ENCODE data around the gene VCAN. TPM values are rescaled to one million over a fixed set of nuclear protein-coding genes. Genes with fewer than 3 reads are reported as not detected.

The VCAN gene
- total RNA-seq, 1 donor from 2014 or later: 133 TPM

DNA sequence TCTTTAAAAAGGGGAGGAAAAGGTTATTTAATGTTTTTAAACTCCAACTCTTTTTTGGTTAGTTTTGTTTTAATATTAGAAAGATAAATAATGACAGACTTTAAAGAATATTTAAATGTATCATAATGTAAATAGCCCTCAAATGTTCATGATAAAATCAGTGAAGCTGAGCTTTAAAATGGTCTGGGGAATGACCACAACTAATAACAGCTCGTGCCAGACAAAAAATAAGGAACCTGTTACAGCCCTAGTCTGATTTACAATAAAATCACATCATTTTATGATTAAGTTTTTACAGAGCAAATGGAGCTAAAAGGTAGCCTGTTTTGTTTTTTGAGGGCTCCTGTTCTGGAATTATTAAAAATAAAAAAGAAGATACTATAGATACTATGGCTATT lies 46.1 kb downstream of the VCAN start:
- TF ChIP-seq, protein P1, sequence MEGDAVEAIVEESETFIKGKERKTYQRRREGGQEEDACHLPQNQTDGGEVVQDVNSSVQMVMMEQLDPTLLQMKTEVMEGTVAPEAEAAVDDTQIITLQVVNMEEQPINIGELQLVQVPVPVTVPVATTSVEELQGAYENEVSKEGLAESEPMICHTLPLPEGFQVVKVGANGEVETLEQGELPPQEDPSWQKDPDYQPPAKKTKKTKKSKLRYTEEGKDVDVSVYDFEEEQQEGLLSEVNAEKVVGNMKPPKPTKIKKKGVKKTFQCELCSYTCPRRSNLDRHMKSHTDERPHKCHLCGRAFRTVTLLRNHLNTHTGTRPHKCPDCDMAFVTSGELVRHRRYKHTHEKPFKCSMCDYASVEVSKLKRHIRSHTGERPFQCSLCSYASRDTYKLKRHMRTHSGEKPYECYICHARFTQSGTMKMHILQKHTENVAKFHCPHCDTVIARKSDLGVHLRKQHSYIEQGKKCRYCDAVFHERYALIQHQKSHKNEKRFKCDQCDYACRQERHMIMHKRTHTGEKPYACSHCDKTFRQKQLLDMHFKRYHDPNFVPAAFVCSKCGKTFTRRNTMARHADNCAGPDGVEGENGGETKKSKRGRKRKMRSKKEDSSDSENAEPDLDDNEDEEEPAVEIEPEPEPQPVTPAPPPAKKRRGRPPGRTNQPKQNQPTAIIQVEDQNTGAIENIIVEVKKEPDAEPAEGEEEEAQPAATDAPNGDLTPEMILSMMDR (IDR thresholded peaks at IDR 0.05): no peak
- intact Hi-C loops (cut with DNase I): no loop called here
- Histone ChIP-seq H3K4me3 (no peak overlapping the region), H3K4me1 (no peaks in the 10 kb centered on the region), H3K36me3 (no peaks in the 10 kb centered on the region), H3K27ac (no peak overlapping the region), H3K9me3 (no peaks in the 10 kb centered on the region), H3K27me3 (ENCODE audit: low read depth) (no peaks in the 10 kb centered on the region)
- no peak for ATAC-seq
- no peak for DNase-seq

DNA sequence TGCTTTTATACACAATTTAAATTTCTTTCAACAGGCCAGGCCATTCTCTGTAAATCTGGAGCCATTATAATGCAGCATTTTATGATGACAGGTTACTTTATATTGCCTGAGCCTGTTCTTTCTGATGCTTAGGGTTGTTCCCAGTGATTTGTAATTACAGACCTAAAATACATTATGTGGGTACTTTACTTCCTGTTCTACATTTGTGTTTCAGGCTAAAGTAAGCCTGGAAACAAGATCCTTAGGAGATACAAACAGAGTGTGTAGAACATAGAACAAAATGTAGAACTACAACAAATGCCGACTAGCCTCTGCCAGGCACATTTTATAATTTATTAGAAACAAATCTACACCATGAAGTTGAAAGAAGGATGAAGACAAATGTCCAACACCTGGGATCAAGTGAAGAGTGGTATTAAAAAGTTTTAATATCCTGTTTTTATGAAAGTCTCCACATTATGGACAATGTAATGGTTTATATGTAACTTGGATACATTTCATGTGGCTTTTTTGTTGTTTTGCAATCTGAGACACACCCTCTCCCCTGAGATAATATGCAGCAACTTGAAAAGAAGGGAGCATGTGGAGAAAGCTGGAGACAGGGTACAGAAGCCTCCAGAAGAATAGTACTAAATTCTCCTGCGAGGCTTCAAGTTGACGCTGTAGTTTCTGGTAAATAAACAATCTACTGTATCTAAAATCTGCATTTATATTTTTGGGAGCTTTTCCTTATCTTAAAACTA lies 46.9 kb downstream of the VCAN start:
- intact Hi-C loops (cut with DNase I): no loop called here
- Histone ChIP-seq H3K9me3 (no peaks in the 10 kb centered on the region), H3K4me1 (no peaks in the 10 kb centered on the region), H3K36me3 (no peaks in the 10 kb centered on the region), H3K27me3 (ENCODE audit: low read depth) (no peaks in the 10 kb centered on the region), H3K27ac (no peak overlapping the region), H3K4me3 (no peak overlapping the region)
- TF ChIP-seq, protein P1 (IDR thresholded peaks at IDR 0.05): no peak
- DNase-seq (no peak), ATAC-seq (no peak)

DNA sequence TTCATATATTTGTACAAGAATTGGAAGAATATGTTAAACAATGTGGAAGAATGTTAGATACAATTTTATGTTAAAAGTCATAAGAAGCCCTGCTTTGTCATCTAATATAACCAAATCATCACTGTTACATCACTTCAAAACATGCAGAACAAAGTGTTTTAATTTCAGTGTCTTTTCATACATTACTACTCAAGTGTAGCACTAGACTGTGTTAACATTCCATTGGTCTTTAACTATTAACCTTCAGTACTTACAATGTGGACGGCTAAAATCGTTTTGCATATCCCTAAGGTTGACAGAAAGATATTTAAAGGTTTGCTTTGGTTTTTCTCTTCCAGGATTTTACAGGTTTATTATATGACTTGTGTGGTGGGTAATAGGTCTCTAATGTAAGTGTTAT lies 50.9 kb downstream of the VCAN start:
- TF ChIP-seq, protein P1 (IDR thresholded peaks at IDR 0.05): no peak
- ATAC-seq: no peak

DNA sequence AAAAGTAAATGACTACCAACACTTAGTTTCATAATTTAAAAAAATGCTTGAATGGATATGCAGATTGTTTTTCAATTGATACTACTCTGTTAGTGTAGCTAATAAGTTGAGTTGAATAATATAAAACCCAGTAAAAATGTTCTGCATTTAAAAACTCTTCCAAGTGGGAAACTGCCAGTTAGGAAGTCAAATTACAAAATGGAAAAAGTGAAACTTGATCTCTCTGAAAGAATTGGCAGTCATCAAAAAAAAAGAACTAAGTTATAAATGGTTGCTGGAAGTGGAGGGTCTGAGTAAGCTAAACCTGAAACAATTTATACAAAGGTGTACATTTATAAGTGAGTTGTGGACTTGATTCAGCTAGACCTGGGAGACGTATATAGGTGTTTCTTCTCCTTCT lies 52.4 kb downstream of the VCAN start:
- intact Hi-C loops (cut with DNase I): no loop called here
- no peaks in the 10 kb centered on the region for H3K36me3 ChIP-seq

More for the DNA sequence above, 50.9 kb downstream of the VCAN start:
- H3K9me3 ChIP-seq: no peaks in the 10 kb centered on the region
- H3K27me3 ChIP-seq (ENCODE audit: low read depth): no peaks in the 10 kb centered on the region
- no peak overlapping the region for H3K4me3 ChIP-seq
- no peak overlapping the region for H3K27ac ChIP-seq
- H3K36me3 ChIP-seq: no peaks in the 10 kb centered on the region
- intact Hi-C loops (cut with DNase I): no loop called here
- H3K4me1 ChIP-seq: no peaks in the 10 kb centered on the region
- DNase-seq: no peak

DNA sequence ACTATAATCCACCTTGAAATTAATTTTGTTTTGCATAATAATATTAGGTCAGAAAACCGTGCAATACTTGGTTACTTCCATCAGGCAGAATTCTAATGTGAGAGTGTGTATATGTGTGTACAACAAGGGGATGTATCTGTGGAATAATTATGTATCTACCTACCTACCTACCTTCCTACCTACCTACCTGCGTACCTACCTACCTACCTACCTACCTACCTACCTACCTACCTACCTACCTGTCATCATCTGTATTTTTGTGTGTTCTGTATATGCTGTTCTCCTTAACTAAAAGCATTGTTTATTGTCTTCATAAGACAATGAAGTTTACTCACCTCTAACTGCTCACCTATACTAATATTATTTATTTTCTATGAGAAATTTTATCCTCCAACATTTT lies 52.8 kb downstream of the VCAN start:
- Histone ChIP-seq H3K9me3 (no peaks in the 10 kb centered on the region), H3K4me1 (no peaks in the 10 kb centered on the region), H3K4me3 (no peak overlapping the region), H3K27ac (no peak overlapping the region), H3K36me3 (no peaks in the 10 kb centered on the region), H3K27me3 (ENCODE audit: low read depth) (no peaks in the 10 kb centered on the region)
- intact Hi-C loops (cut with DNase I): no loop called here
- DNase-seq (no peak), ATAC-seq (no peak)
- TF ChIP-seq, protein P1 (IDR thresholded peaks at IDR 0.05): no peak

More for the DNA sequence above, 52.4 kb downstream of the VCAN start:
- H3K4me3 ChIP-seq: no peak overlapping the region
- DNase-seq (no peak), ATAC-seq (no peak)
- H3K9me3 ChIP-seq: no peaks in the 10 kb centered on the region
- TF ChIP-seq, protein P1 (IDR thresholded peaks at IDR 0.05): no peak
- no peak overlapping the region for H3K27ac ChIP-seq
- no peaks in the 10 kb centered on the region for H3K27me3 ChIP-seq (ENCODE audit: low read depth)
- no peaks in the 10 kb centered on the region for H3K4me1 ChIP-seq

Measured in lower lobe of right lung (tissue), 2 donors.